Stimulated activated CD4-positive, alpha-beta T cell treated with anti-CD3 and anti-CD28 coated beads, TNF-alpha, amount 100 ng/mL, for 1 hour (primary cell): Measurements from ENCODE around the gene DDIAS.
"Not testable (repeated sequence)": the region's sequence is repeated elsewhere in the genome, so short reads cannot be mapped to it uniquely, and the experiment has no call there.

Experiments used
- DNase-seq, 3 donors: peaks; one replicate each; pipeline ENCODE4 v3.0.0-alpha.2; 2020; ENCODE audit warnings: low read depth in 3 of 3, low spot score in 1 of 3

Gene DDIAS, protein sequence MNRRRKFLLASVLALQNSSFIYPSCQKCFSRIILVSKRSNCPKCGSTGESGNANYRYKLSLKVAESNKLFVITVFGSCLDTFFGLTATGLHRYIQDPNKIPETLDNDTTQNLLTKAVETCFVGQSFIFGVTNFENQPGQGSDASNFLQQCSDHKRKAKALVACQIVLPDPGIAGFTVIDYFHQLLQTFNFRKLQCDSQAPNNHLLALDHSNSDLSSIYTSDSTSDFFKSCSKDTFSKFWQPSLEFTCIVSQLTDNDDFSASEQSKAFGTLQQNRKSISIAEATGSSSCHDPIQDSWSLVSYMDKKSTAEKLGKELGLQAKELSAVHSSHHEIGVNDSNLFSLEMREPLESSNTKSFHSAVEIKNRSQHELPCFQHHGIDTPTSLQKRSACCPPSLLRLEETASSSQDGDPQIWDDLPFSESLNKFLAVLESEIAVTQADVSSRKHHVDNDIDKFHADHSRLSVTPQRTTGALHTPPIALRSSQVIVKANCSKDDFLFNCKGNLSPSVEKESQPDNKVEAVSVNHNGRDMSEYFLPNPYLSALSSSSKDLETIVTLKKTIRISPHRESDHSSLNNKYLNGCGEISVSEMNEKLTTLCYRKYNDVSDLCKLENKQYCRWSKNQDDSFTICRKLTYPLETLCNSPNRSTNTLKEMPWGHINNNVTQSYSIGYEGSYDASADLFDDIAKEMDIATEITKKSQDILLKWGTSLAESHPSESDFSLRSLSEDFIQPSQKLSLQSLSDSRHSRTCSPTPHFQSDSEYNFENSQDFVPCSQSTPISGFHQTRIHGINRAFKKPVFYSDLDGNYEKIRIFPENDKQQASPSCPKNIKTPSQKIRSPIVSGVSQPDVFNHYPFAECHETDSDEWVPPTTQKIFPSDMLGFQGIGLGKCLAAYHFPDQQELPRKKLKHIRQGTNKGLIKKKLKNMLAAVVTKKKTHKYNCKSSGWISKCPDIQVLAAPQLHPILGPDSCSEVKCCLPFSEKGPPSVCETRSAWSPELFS

GRCh38 chr11:82901165-82901921 lies at the start of gene DDIAS:
DDIAS (plus strand) TSS chr11:82901736; CDS start chr11:82914739, 13,003 bp downstream.
- DNase-seq, result peak; percentile 79 to 80 (median 80)

- DNase-seq, result no peak
These were observed 47.3 kb upstream of the DDIAS start for GRCh38 chr11:82854242-82854641.

DNA sequence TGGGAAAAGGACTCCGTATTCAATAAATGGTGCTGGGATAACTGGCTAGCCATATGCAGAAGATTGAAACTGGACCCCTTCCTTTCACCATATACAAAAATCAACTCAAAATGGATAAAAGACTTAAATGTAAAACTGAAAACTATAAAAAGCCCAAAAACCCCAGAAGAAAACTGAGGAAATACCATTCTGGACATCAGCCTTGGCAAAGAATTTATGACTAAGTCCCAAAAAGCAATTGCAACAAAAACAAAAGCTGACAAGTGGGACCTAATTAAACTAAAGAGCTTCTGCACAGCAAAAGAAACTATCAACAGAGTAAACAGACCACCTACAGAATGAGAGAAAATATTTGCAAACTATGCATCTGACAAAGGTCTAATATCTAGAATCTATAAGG lies 46.6 kb upstream of the DDIAS start:
- DNase-seq, result not testable (repeated sequence)

DNA sequence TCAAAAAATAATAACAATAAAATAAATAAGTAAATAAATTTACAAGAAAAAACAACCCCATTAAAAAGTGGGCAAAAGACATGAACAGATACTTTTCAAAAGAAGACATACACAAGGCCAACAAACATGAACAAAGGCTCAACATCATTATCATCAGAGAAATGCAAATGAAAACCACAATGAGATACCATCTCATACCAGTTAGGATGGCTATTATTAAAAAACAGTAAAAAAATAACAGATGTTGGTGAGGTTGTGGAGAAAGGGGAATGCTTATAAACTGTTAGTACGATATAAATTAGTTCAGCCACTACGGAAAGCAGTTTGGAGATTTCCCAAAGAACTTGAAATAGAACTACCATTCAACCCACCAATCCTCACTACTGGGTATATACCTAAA lies 45.9 kb upstream of the DDIAS start:
- no peak for DNase-seq

DNA sequence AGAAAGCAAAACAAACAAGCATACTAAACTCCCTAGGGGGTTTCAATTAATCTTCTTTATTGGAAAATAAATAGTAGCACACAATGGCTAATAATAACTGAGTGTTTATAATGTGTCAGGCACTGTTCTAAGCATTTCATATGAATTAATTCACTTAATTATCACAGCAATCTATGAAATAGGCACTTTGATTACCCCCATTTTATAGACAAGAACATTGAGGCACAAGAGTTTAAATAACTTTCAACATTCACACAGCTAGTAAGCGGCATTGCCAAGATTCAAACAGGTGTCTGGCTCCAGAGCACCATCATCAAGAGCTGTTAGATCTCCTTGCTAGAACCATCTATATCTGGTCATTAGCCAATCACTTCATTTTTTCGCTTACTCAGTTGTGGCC lies 44.4 kb upstream of the DDIAS start:
- DNase-seq, result no peak

DNA sequence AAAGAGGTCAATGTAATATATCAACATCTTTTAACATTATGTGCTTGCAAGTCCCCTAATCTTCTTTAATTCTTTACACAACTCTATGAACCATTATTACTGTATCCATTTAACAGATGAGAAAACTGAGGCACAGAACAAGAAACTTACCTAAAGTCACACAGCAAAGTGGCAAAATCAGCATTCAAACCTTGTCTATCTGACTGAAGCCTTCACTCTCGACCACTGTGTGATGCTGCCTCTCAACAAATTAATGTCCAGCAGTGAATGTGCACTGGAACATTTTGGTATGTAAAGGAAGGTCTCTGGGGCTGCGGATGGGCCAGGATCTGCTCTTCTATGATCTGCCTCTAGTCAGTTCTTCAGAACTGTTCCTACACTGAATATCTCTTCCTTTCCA lies 43.4 kb upstream of the DDIAS start:
- DNase-seq, result no peak

- no peak for DNase-seq
These were observed 42.9 kb upstream of the DDIAS start for GRCh38 chr11:82858556-82859091.

GRCh38 chr11:82859750-82860149 lies 41.8 kb upstream of the DDIAS start:
- DNase-seq, result no peak

GRCh38 chr11:82862379-82862778 lies 39.2 kb upstream of the DDIAS start:
- no peak for DNase-seq

DNA sequence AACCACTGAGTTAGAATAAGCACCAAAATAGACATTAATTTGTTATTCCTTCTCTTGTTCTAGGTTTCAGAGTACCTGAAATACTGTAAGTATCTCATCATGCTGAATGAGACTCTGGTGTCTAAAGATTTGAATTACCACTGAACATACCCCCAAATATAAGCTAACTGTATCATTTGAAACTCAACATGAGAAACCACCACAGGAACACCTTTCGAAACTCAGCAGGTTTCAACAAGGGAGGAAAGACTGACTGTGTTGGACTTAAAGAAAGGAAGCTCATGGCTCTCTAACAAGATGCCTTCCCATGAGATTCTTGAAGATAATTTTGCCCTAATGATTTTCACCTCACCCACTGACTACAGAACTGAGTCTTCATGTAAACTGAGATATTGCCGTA lies 38.3 kb upstream of the DDIAS start:
- DNase-seq, result no peak

DNA sequence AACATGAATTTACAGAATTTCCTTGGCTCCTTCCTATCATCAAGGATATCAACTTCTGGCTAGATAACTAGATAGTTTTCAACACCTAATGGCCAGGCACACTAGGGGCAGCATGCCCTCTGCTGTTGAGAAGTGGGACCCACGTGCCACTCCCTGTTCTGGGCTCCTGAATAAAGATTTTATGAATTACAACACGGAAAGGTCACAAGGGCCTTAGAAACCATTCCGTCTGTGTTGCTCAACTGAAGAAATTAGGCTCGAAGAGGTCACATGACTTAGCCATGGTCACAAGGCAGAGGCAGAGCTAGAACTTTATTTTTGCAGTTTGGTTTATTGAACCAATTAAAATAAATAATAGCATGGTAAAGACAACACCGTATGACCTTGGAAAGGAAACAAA lies 37.3 kb upstream of the DDIAS start:
- no peak for DNase-seq

DNA sequence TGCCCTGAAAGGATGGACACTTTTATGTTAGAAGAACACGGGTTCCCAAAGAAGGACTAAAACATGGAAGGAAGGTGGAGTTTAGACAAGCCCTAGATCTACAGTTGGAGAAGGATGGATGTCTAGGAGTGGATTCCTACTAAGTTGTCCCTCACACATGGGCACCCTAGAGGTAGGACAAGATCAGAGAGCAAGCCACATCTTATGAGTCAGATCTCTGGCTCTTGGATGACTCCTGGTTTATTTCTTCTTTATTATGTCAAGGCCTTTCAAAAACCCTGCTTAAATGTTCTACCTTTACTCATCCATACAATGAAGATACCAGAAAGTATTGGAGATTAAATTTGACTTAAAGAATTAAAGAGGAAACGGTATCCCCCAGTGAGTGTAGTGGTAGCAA lies 35.7 kb upstream of the DDIAS start:
- no peak for DNase-seq

DNA sequence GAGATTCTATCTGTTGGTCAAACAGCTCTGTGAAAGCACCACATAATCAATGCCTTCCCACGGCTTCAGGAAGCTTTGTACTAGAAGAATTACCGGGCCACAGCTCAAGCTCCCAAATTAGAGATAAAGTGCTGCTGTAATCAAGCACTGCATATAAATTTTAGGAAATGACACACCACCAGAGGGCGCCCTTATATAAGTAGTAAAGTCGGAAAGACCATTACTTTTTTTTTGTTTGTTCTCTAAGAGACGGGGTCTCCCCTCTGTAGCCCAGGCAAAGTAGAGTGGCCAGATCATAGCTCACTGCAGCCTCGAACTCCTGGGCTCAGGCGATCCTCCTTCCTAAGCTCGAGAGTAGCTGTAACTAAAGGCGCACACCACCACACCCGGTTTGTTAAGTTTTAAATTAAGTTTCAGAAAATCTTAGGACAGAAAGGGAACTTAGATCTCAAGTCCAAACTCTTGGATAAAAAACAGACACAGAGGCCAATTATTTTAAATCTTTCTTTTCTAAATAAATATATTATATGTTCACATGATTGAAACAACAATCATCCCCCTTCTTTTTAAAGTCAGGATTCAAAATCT lies 33.9 kb upstream of the DDIAS start:
- DNase-seq, result peak; percentile 41 to 55 (median 44)

GRCh38 chr11:82869657-82870056 lies 31.9 kb upstream of the DDIAS start:
- no peak for DNase-seq

DNA sequence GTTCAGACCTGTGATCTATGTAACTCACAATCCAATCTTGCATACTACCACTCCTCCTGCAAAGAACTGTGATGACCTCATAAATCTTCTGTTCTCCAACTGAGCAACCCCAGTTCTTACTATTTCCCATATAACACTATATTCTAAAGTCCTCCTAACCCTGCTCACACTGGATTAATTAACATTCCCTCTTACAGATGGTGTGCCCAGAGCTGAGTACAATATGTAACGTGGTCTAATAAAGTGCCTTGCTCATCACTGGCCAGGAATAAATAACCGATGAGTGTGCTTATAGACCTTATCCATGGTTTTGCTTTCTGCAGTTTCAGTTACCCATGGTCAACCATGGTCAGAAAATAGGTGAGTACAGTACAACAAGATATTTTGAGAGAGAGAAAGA lies 29.9 kb upstream of the DDIAS start:
- no peak for DNase-seq

DNA sequence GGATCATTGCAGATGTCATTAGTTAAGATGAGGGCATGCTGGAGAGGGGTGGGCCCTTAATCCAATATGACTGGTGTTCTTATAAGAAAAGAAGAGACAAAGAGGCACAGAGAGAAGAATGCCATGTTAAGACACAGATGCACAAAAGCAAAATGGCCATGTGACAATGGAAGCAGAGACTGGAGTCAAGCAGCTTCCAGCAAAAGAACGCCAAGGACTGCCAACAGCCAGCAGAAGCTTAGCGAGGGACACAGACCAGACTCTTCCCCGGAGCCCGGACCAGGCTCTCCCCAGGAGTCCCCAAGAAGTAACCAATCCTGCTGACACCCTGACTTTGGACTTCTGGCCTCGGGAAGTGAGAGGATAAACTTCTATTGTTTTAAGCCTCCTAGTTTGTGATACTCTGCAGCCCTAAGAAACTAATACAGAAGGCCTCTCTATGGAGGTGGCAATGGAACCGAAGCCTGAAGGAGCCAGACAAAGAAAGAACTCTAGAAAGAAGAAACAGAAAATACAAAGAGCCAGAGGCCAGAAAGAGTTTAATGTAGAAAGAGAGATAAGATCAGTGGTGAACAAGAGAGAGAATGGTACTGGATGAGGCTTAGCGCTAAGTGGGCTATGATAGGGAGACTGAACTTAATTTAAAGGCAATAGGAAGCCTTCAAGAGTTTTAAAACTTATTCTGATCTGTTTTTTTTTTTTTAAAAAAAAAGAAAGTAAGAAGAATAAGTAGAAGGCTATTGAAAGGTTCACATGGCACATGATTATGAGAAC lies 29.0 kb upstream of the DDIAS start:
- no peak for DNase-seq

GRCh38 chr11:82873919-82874333 lies 27.6 kb upstream of the DDIAS start:
- DNase-seq, result no peak

GRCh38 chr11:82874646-82875523 lies 26.7 kb upstream of the DDIAS start:
- DNase-seq, result no peak

GRCh38 chr11:82883853-82884252 lies 17.7 kb upstream of the DDIAS start:
- DNase-seq, result no peak
